Measurements from ENCODE around the gene HOPX.

DNA sequence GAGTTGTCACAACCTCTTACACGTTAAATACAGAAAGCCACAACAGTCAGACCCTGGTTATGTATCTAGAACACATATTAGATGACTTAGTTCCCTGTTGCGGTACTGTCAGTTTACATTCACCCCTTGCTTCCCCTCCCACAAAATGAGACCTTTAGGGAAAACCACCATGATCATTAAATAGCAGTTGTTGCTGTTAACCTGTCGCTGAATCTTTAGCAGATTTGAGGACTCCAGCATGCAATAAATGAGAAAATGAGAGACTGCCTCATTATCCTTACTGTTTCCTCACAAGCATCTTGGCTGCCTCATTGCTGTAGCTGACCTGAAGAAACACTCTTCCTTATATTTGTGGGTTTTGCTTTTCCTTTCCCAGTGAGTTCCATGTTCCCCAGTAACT lies 77.8 kb downstream of the HOPX start:
- TF ChIP-seq MAFK (IDR thresholded peaks at IDR 0.05; ENCODE audit: low read depth, low read length) (no peak), CBX5 (IDR thresholded peaks at IDR 0.05; ENCODE audit: low read depth, low read length) (no peak), EP300 (IDR thresholded peaks at IDR 0.05; ENCODE audit: borderline replicate concordance in 1 of 2, low read depth in 2 of 2, low read length in 2 of 2) (no peak), JUN (IDR thresholded peaks at IDR 0.05; ENCODE audit: low read depth, low read length) (no peak), EZH2 (IDR thresholded peaks at IDR 0.05; ENCODE audit: low read depth, low read length, severe bottlenecking) (no peak), TAF7 (optimal IDR thresholded peaks at IDR 0.05; ENCODE audit: borderline replicate concordance, low read depth, low read length) (no peak), ZNF274 (IDR thresholded peaks at IDR 0.05; ENCODE audit: borderline replicate concordance, extremely low read depth, low read length) (no peak), SIN3A (conservative IDR thresholded peaks at IDR 0.05 in 1 of 2, IDR thresholded peaks at IDR 0.05 in 1 of 2; ENCODE audit: low read depth in 1 of 2, low read length in 2 of 2) (no peak), CEBPB (IDR thresholded peaks at IDR 0.05; ENCODE audit: low read depth, low read length) (no peak), KDM1A (IDR thresholded peaks at IDR 0.05; ENCODE audit: borderline replicate concordance, low read length) (no peak)
- TF ChIP-seq, protein P1, sequence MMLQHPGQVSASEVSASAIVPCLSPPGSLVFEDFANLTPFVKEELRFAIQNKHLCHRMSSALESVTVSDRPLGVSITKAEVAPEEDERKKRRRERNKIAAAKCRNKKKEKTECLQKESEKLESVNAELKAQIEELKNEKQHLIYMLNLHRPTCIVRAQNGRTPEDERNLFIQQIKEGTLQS (IDR thresholded peaks at IDR 0.05; ENCODE audit: insufficient read depth, low read depth, low read length): no peak
- TF ChIP-seq, protein P2, sequence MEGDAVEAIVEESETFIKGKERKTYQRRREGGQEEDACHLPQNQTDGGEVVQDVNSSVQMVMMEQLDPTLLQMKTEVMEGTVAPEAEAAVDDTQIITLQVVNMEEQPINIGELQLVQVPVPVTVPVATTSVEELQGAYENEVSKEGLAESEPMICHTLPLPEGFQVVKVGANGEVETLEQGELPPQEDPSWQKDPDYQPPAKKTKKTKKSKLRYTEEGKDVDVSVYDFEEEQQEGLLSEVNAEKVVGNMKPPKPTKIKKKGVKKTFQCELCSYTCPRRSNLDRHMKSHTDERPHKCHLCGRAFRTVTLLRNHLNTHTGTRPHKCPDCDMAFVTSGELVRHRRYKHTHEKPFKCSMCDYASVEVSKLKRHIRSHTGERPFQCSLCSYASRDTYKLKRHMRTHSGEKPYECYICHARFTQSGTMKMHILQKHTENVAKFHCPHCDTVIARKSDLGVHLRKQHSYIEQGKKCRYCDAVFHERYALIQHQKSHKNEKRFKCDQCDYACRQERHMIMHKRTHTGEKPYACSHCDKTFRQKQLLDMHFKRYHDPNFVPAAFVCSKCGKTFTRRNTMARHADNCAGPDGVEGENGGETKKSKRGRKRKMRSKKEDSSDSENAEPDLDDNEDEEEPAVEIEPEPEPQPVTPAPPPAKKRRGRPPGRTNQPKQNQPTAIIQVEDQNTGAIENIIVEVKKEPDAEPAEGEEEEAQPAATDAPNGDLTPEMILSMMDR (IDR thresholded peaks at IDR 0.05; ENCODE audit: control extremely low read depth in 1 of 3, insufficient read depth in 1 of 3, low read depth in 1 of 3, low read length in 3 of 3): no peak
- TF ChIP-seq, protein P3, sequence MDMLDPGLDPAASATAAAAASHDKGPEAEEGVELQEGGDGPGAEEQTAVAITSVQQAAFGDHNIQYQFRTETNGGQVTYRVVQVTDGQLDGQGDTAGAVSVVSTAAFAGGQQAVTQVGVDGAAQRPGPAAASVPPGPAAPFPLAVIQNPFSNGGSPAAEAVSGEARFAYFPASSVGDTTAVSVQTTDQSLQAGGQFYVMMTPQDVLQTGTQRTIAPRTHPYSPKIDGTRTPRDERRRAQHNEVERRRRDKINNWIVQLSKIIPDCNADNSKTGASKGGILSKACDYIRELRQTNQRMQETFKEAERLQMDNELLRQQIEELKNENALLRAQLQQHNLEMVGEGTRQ (IDR thresholded peaks at IDR 0.05; ENCODE audit: low read length): no peak

All from H1 (cell line).